ENCODE results near the gene IQCH. TPM values are rescaled to one million over a fixed set of nuclear protein-coding genes. Genes with fewer than 3 reads are reported as not detected.

Gene IQCH
- 1.7 TPM for polyA plus RNA-seq (2012; ENCODE audit: missing spikeins)

- TF ChIP-seq POLR2AphosphoS5 (IDR thresholded peaks at IDR 0.05; ENCODE audit: low read depth, low read length) (peak; percentile 93), POLR2A (IDR thresholded peaks at IDR 0.05; ENCODE audit: low read depth, low read length) (peak; percentile 96), TAF1 (IDR thresholded peaks at IDR 0.05; ENCODE audit: borderline replicate concordance, low read depth, low read length) (peak; percentile 96)
- FAIRE-seq = peak; percentile 98
- peak; percentile 97 for DNase-seq (ENCODE audit: insufficient read length)
Observed at GRCh38 chr15:67254238-67255175, at the start of gene IQCH, which contains the start of gene AAGAB. TSS of gene IQCH (plus strand) at chr15:67254786. CDS start at chr15:67254897, 111 bp downstream. TSS of gene AAGAB (minus strand) at chr15:67254661. CDS start at chr15:67254631, 30 bp downstream.

GRCh38 chr15:67207555-67208207, 46.9 kb upstream of the IQCH start:
- DNase-seq (ENCODE audit: insufficient read length) = no peak
- FAIRE-seq = no peak
- TF ChIP-seq POLR2AphosphoS5 (IDR thresholded peaks at IDR 0.05; ENCODE audit: low read depth, low read length) (no peak), POLR2A (IDR thresholded peaks at IDR 0.05; ENCODE audit: low read depth, low read length) (no peak), TAF1 (IDR thresholded peaks at IDR 0.05; ENCODE audit: borderline replicate concordance, low read depth, low read length) (no peak)

GRCh38 chr15:67208396-67208795, 46.2 kb upstream of the IQCH start:
- FAIRE-seq = no peak

GRCh38 chr15:67210555-67211168, 43.9 kb upstream of the IQCH start:
- TF ChIP-seq POLR2AphosphoS5 (IDR thresholded peaks at IDR 0.05; ENCODE audit: low read depth, low read length) = no peak
- TF ChIP-seq TAF1 (IDR thresholded peaks at IDR 0.05; ENCODE audit: borderline replicate concordance, low read depth, low read length) = no peak
- no peak for TF ChIP-seq POLR2A (IDR thresholded peaks at IDR 0.05; ENCODE audit: low read depth, low read length)
- no peak for FAIRE-seq
- no peak for DNase-seq (ENCODE audit: insufficient read length)

More at GRCh38 chr15:67208396-67208795, 46.2 kb upstream of the IQCH start:
- DNase-seq (ENCODE audit: insufficient read length) = no peak
- TF ChIP-seq POLR2AphosphoS5 (IDR thresholded peaks at IDR 0.05; ENCODE audit: low read depth, low read length) = no peak
- no peak for TF ChIP-seq TAF1 (IDR thresholded peaks at IDR 0.05; ENCODE audit: borderline replicate concordance, low read depth, low read length)
- no peak for TF ChIP-seq POLR2A (IDR thresholded peaks at IDR 0.05; ENCODE audit: low read depth, low read length)

GRCh38 chr15:67212684-67213367, 41.8 kb upstream of the IQCH start:
- TF ChIP-seq POLR2A (IDR thresholded peaks at IDR 0.05; ENCODE audit: low read depth, low read length) (no peak), TAF1 (IDR thresholded peaks at IDR 0.05; ENCODE audit: borderline replicate concordance, low read depth, low read length) (no peak), POLR2AphosphoS5 (IDR thresholded peaks at IDR 0.05; ENCODE audit: low read depth, low read length) (no peak)
- DNase-seq (ENCODE audit: insufficient read length) (no peak), FAIRE-seq (no peak)

- FAIRE-seq (no peak), DNase-seq (ENCODE audit: insufficient read length) (no peak)
- no peak for TF ChIP-seq POLR2A (IDR thresholded peaks at IDR 0.05; ENCODE audit: low read depth, low read length)
- no peak for TF ChIP-seq POLR2AphosphoS5 (IDR thresholded peaks at IDR 0.05; ENCODE audit: low read depth, low read length)
- TF ChIP-seq TAF1 (IDR thresholded peaks at IDR 0.05; ENCODE audit: borderline replicate concordance, low read depth, low read length) = no peak
Observed at GRCh38 chr15:67215102-67215501, 39.5 kb upstream of the IQCH start.

GRCh38 chr15:67216859-67217258, 37.7 kb upstream of the IQCH start:
- DNase-seq (ENCODE audit: insufficient read length) = no peak
- FAIRE-seq = no peak
- TF ChIP-seq POLR2A (IDR thresholded peaks at IDR 0.05; ENCODE audit: low read depth, low read length) = no peak
- no peak for TF ChIP-seq TAF1 (IDR thresholded peaks at IDR 0.05; ENCODE audit: borderline replicate concordance, low read depth, low read length)
- TF ChIP-seq POLR2AphosphoS5 (IDR thresholded peaks at IDR 0.05; ENCODE audit: low read depth, low read length) = no peak

- FAIRE-seq (peak; percentile 21), DNase-seq (ENCODE audit: insufficient read length) (no peak)
- no peak for TF ChIP-seq POLR2AphosphoS5 (IDR thresholded peaks at IDR 0.05; ENCODE audit: low read depth, low read length)
- TF ChIP-seq POLR2A (IDR thresholded peaks at IDR 0.05; ENCODE audit: low read depth, low read length) = no peak
- TF ChIP-seq TAF1 (IDR thresholded peaks at IDR 0.05; ENCODE audit: borderline replicate concordance, low read depth, low read length) = no peak
Observed at GRCh38 chr15:67218428-67218827, 36.2 kb upstream of the IQCH start.

- DNase-seq (ENCODE audit: insufficient read length) (no peak), FAIRE-seq (no peak)
- TF ChIP-seq POLR2AphosphoS5 (IDR thresholded peaks at IDR 0.05; ENCODE audit: low read depth, low read length) = no peak
- no peak for TF ChIP-seq POLR2A (IDR thresholded peaks at IDR 0.05; ENCODE audit: low read depth, low read length)
- TF ChIP-seq TAF1 (IDR thresholded peaks at IDR 0.05; ENCODE audit: borderline replicate concordance, low read depth, low read length) = no peak
Observed at GRCh38 chr15:67219288-67219687, 35.3 kb upstream of the IQCH start.

GRCh38 chr15:67224889-67225288, 29.7 kb upstream of the IQCH start:
- DNase-seq (ENCODE audit: insufficient read length) = no peak
- no peak for FAIRE-seq

More at GRCh38 chr15:67224889-67225288, 29.7 kb upstream of the IQCH start:
- TF ChIP-seq POLR2AphosphoS5 (IDR thresholded peaks at IDR 0.05; ENCODE audit: low read depth, low read length) (no peak), POLR2A (IDR thresholded peaks at IDR 0.05; ENCODE audit: low read depth, low read length) (no peak), TAF1 (IDR thresholded peaks at IDR 0.05; ENCODE audit: borderline replicate concordance, low read depth, low read length) (no peak)
